GM21515 (cell line): Measurements from ENCODE around the gene LRRC45.

Experiments
- ATAC-seq: cut with Tn5 transposase; IDR thresholded peaks from one replicate; pipeline ENCODE4 v1.9.1; 2021; ENCODE audit not compliant: unreplicated experiment

LRRC45 gene

DNA sequence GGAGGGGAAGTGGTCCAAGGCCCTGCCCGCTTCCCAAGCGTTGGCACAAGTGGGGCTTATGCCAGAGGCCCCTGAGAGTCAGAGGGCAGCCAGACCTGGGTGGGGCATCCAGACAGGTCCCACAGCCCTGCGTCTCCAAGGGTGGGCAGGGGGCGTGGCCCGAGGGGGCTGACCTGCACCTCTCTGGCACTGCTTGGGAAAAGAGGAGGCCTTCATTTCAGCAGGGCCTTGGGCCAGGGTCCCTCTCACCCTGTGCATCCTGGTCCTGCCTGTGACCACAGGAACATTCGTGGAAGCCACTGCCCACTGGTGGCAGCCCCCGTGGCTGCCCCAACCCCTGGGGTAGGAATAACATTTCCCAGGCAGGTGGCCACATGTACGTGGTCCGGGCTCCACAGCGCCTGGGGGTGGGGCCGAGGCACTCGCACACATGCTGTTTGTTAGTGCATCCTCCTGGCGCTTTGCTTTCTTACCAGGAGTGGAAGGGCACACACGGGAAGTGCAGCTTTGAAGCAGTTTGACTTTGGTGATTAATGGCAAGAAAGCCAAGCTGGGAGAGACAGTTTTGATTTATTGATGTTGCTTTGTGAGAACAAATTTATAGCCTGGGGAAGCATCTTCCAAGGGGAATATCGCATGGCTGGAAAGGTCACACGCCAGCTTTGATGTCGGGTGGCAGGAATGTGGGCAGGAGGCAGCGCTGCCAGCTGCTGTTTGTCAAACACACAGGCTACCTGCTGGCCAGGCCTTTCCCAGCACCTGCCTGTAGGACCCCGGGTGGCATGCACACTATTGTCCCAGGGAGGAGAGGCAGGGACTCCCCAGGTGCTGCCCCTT is 4.7 kb upstream of the LRRC45 start:
- no peak for ATAC-seq

DNA sequence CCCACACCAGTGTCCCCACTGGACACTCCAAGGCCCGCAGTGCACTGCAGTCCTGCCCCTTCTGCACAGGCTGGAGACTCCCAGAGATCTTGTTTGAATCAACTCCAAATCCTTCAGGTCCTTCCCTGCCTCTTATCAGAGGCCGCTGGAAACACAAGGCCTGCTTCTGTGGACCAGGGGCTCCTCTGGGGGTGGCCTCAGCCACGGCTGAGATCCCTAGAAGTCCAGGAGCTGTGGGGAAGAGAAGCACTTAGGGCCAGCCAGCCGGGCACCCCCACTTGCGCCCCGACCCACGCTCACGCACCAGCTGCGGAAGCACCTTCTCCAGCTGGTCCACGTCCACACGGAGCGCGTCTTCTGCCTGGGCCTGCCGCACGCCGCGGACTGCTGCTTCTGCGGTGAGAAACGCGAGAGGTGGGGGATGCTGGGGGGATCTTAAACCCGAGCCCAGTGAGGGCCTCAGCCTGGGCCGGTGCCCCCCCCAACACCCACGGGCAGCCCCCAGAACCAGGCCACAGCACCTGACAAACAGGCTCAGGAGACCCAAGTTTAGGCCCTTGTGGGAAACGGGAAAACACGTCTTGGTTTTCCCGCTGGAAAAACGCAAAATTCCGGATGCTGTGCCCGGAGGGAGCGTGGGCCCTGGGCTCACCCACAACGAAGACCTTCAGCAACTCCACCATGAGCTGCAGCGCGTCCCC is 4.0 kb upstream of the LRRC45 start:
- no peak for ATAC-seq

GRCh38 chr17:82019690-82020571 is 3.2 kb upstream of the LRRC45 start:
- ATAC-seq, result no peak

- no peak for ATAC-seq
Observed at GRCh38 chr17:82020572-82021106, 2.5 kb upstream of the LRRC45 start.

GRCh38 chr17:82021107-82021899 is 1.8 kb upstream of the LRRC45 start:
- no peak for ATAC-seq

DNA sequence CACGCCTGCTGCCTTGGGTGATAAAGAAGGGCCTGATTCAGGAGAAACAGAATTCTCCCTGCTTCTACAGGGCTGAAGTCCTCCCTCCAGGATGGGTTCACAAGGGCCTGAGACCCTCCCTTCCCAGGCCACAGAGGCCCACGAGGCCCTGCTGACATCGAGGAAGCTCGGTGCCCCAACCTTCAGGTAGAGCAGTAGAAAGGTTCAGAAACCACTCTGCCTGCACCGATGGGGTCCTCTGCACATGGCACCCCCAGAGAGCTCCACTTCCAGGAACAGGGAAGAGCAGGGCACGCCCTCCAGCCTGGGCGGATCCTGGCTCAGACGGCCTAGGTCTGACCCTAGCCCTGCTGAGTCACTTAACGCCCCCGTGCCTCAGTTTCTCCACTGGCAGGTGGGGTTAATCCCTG is 1.2 kb upstream of the LRRC45 start:
- ATAC-seq, result no peak

DNA sequence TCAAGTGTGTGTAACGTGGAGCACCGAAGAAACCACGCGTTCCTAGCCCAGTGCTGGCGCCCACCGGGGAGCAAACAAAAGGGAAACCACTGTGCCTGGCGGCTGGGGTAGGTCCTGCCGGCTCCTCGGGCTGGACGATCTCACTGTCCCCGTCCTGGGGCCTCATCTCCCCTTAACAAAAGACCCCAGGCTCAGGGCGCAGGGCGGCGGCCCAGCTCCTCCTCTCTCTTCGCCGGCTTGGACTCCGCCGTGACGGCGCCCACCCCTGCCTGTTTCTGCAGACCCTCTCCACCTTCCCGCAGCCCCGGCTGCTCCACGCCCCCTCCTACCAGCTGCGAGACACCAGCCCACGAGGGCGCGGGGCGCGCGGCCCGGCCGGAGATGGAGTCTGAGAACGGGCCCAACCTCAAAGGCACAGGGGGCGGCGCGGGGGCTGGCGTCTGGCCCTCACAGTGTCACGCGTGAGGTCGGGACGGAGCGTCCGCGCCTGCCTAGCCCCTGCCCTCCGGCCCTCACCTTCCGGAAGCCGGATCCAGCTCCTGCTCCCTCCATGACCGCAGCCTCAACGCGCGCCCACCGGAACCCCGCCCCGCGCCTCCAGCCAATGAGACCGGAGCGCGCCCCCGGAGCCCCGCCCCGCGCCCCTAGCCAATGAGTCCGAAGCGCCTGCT is 660 bp upstream of the LRRC45 start, which contains the start of gene CENPX:
Gene CENPX (minus strand): TSS at position 569 of the 671 bp plus-strand sequence. CDS start 17 bp downstream, at position 552.
- ATAC-seq, result peak; percentile 15

DNA sequence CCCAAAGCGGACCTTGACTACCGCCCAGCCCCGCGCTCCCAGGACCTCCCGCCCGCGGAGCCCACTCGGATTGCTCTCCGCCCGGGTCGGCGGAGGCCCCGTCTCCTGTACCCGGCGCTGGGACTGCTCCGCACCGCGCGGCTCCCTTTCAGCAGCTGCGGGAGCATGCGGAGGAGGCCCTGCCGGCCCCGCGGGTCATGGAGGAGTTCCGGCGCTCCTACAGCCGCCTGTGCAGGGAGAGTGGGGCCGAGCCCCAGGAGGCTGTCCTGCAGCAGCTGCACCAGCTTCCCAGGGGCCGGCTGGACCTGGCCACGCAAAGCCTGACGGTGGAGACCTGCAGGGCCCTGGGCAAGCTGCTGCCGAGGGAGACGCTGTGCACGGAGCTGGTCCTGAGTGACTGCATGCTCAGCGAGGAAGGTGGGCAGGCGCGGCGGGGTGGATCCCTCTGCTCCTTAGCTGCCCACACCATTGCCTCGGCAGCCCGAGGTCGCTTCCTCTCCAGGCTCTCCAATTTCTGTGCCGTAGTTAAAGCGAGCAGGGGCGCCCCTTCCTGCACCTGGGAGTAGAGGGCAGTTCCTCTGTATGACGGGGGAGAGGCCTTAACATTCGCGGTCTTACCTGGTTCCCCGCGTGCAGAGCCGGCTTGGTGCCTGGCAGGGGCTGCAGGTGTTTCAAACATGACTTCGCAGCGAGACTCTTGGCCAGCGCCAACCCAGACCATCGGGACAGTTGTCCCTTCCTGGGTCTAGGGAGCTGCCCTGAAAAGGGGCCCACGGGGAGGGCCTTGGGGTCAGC is 539 bp downstream of the LRRC45 start:
- ATAC-seq, result peak; percentile 4

DNA sequence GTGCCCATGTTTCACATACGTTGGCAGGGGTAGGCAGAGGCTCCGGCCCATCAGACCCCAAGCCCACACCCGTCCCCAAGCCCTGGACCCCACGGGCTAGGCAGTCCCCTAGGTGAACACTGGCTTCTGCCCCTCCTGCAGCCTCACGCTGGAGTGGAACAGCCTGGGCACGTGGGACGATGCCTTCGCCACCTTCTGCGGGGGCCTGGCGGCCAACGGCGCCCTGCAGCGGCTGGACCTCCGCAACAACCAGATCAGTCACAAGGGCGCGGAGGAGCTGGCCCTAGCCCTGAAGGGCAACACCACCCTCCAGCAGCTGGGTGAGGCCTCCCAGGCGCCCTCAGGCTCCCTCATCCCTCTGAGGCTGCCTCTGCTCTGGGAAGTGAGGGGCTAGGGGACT is 1.8 kb downstream of the LRRC45 start:
- ATAC-seq, result no peak

GRCh38 chr17:82025401-82026107 is 2.4 kb downstream of the LRRC45 start:
- no peak for ATAC-seq

DNA sequence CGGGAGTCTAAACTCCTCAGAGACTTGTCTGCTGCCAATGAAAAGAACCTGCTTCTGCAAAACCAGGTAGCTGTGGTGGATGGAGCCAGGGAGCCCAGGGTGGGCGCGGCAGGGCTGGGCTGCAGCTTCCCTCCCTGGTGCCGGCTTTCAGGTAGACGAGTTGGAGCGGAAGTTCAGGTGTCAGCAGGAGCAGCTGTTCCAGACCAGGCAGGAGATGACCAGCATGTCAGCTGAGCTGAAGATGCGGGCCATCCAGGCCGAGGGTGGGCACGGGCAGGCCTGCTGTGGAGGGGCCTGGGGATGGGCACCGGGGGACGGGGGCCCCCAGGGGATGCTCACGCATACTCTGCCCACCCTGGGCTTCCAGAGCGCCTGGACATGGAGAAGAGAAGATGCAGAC is 5.1 kb downstream of the LRRC45 start:
- no peak for ATAC-seq

DNA sequence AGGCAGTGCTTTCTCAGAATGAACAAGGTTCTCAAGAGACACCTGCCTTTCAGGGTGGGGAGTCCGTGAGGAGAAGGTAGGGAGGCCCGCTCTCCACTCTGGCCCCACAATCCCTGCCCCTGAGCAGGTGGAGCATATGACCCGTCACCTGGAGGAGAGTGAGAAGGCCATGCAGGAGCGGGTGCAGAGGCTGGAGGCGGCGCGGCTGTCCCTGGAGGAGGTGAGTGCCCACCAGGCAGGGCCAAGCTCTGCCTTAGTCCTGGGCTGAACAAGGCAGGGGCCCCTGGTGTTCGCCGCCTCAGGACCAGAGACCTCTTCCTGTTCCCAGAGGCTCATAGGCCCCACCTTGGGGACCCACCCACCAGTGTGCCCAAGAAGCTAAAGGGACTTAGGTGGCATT is 5.9 kb downstream of the LRRC45 start:
- no peak for ATAC-seq

- ATAC-seq, result no peak
Observed at GRCh38 chr17:82029391-82029790, 6.3 kb downstream of the LRRC45 start.

- ATAC-seq, result no peak
Observed at GRCh38 chr17:82029990-82030469, 6.9 kb downstream of the LRRC45 start.

- peak; percentile 36 for ATAC-seq
Observed at GRCh38 chr17:82030470-82031302, 7.6 kb downstream of the LRRC45 start.

- no peak for ATAC-seq
Observed at GRCh38 chr17:82031303-82031884, 8.3 kb downstream of the LRRC45 start, which contains the start of gene RAC3. TSS of gene RAC3 (plus strand) at chr17:82031678. CDS start at chr17:82031762, 84 bp downstream.
